Hippocampal formation (tissue), 2 donors: Measurements from ENCODE around the gene WASF2.
"Not testable (repeated sequence)": the region's sequence is repeated elsewhere in the genome, so short reads cannot be mapped to it uniquely, and the experiment has no call there.

Experiments
- DNase-seq, 2 donors: peaks; one replicate each; lab custom pipeline; 2025; lab: John Stamatoyannopoulos, UW

The WASF2 gene

GRCh38 chr1:27427329-27427728 is 62.6 kb downstream of the WASF2 start:
- peak in 1 of 2 donors; percentile 16 for DNase-seq

GRCh38 chr1:27423709-27424108 is 66.3 kb downstream of the WASF2 start:
- no peak for DNase-seq

GRCh38 chr1:27418326-27419185 is 71.4 kb downstream of the WASF2 start:
- peak; percentile 63 to 79 for DNase-seq

GRCh38 chr1:27417713-27418112 is 72.3 kb downstream of the WASF2 start:
- DNase-seq: no peak

GRCh38 chr1:27416387-27417111 is 73.4 kb downstream of the WASF2 start:
- DNase-seq: peak; percentile 9 to 41

- DNase-seq: no peak
Measured at GRCh38 chr1:27414091-27414490, 75.9 kb downstream of the WASF2 start.

- DNase-seq: no peak
Measured at GRCh38 chr1:27413004-27413403, 77.0 kb downstream of the WASF2 start.

- no peak for DNase-seq
Measured at GRCh38 chr1:27412502-27412901, 77.5 kb downstream of the WASF2 start.

GRCh38 chr1:27410709-27411108 is 79.3 kb downstream of the WASF2 start:
- no peak for DNase-seq

- DNase-seq: no peak
Measured at GRCh38 chr1:27409669-27410068, 80.3 kb downstream of the WASF2 start.

- no peak for DNase-seq
Measured at GRCh38 chr1:27408151-27408550, 81.8 kb downstream of the WASF2 start.

- DNase-seq: not testable (repeated sequence)
Measured at GRCh38 chr1:27406791-27407190, 83.2 kb downstream of the WASF2 start.

- DNase-seq: no peak
Measured at GRCh38 chr1:27406362-27406680, 83.6 kb downstream of the WASF2 start.

GRCh38 chr1:27405598-27406361 is 84.2 kb downstream of the WASF2 start:
- DNase-seq: not testable (repeated sequence)

GRCh38 chr1:27405074-27405473 is 84.9 kb downstream of the WASF2 start:
- DNase-seq: no peak

GRCh38 chr1:27403931-27404330 is 86.0 kb downstream of the WASF2 start:
- DNase-seq: no peak

- peak in 1 of 2 donors; percentile 27 for DNase-seq
Measured at GRCh38 chr1:27403065-27403726, 86.8 kb downstream of the WASF2 start.

GRCh38 chr1:27402349-27402754 is 87.6 kb downstream of the WASF2 start:
- DNase-seq: peak; percentile 46 to 65

GRCh38 chr1:27400963-27401341 is 89.0 kb downstream of the WASF2 start:
- DNase-seq: no peak

GRCh38 chr1:27400082-27400962 is 89.6 kb downstream of the WASF2 start:
- no peak for DNase-seq
